ENCODE results near the gene C1orf146.
"Not testable (repeated sequence)": the region's sequence is repeated elsewhere in the genome, so short reads cannot be mapped to it uniquely, and the experiment has no call there.

Gene C1orf146

GRCh38 chr1:92276082-92276481, 58.4 kb downstream of the C1orf146 start:
- no peak for FAIRE-seq

- FAIRE-seq, result no peak
Measured at GRCh38 chr1:92277105-92277723, 59.5 kb downstream of the C1orf146 start.

DNA sequence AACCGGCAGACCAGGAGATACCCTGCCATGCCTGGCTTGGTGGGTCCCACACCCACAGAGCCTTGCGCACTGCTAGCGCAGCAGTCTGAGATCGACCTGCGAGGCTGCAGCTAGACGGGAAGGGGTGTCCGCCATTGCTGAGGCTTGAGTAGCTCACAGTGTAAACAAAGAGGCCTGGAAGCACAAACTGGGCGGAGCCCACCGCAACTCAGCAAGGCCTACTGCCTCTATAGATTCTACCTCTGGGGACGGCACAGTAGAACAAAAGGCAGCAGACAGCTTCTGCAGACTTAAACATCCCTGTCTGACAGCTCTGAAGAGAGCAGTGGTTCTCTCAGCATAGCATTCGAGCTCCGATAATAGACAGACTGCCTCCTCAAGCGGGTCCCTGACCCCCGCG, 62.1 kb downstream of the C1orf146 start:
- not testable (repeated sequence) for FAIRE-seq

DNA sequence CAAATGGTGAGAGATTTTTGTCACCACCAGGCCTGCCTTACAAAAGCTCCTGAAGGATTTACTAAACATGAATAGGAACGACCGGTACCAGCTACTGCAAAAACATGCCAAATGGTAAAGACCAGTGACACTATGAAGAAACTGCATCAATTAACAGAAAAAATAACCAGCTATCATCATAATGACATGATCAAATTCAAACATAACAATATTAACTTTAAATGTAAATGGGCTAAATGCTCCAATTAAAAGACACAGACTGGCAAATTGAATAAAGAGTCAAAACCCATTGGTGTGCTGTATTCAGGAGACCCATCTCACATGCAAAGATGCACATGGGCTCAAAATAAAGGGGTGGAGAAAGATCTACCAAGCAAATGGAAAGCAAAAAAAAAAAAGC, 63.7 kb downstream of the C1orf146 start:
- not testable (repeated sequence) for FAIRE-seq

DNA sequence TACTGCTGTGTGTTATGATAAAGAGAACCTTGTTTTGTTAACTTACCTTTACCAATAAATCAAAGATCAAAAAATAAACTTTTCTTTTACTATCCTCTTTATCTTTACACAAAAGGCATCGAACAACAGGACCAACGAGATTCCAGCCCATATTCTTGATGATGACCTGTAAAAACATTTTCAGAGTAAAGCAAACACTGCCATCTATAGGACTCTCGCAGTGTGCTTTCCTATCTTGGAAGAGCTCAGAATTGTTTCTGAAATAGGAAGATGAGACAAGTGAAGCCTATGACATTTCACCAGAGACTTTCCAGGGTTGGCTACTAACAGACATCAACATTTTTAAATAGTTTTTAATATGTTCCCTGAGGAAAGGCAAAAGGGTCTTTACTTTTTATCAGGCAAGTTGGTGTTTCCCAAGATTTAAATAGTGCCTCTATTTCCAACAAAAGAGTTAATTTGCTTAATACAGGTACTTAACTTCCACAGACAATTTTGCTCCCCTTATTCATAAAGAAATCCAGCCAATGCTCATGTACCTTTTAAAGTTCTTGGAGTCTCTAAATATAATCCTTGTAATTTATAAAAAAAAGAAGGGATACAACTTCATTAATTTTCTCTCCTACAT, 73.8 kb downstream of the C1orf146 start:
- FAIRE-seq, result no peak

Measured in colon (tissue), 2 donors.